Colonic mucosa (tissue), 4 donors: Measurements from ENCODE around the gene FLOT1. TPM values are rescaled to one million over a fixed set of nuclear protein-coding genes. Genes with fewer than 3 reads are reported as not detected.

Experiments
- DNase-seq: peaks from one replicate; pipeline ENCODE4 v3.0.0-alpha.2; 2020
- H3K27ac ChIP-seq: fragments of 200-600 bp; one replicate; pipeline ENCODE4 v1.8.0; 2021
- H3K27me3 ChIP-seq: fragments of 200-600 bp; one replicate; pipeline ENCODE4 v1.8.0; 2021
- H3K36me3 ChIP-seq: fragments of 200-600 bp; one replicate; pipeline ENCODE4 v1.8.0; 2021
- H3K4me1 ChIP-seq: fragments of 200-600 bp; one replicate; pipeline ENCODE4 v1.8.0; 2021; ENCODE audit warnings: mild to moderate bottlenecking
- H3K4me3 ChIP-seq: fragments of 200-600 bp; one replicate; pipeline ENCODE4 v1.8.0; 2021
- H3K9ac ChIP-seq, 2 donors: one replicate each; pipeline ENCODE4 v1.7.0; 2013; ENCODE audit warnings: control low read depth in 2 of 2, low read depth in 2 of 2, low read length in 2 of 2
- H3K9me3 ChIP-seq: fragments of 200-600 bp; one replicate; pipeline ENCODE4 v1.8.0; 2021
- CTCF ChIP-seq: fragments of 200-600 bp; IDR thresholded peaks from one replicate; pipeline ENCODE4 v1.8.0; 2022; ENCODE audit warnings: antibody characterized with exemption, mild to moderate bottlenecking
- intact Hi-C: fragments of 100-400 bp; cut with DNase I; formaldehyde crosslinking; loops from one replicate; pipeline ENCODE4 v1.14.1; 2022
- total RNA-seq, 2 donors: library from RNA; stranded (reverse); fragmentation: NEBNext Ultra II Directional in 1 of 2; extraction: Animal tissue kit (Norgen Biotek cat#: 25700) in 1 of 2; gene quantifications; one replicate each; pipeline ENCODE4 v1.2.1, GENCODE V29; 2021
- donor health status: healthy.
- donor health status: DM: no; HTN: no; CAD: no.
- donor health status: DM: no; HTN: no; CAD: no.

Gene FLOT1
- total RNA-seq, 2 donors from 2014 or later: 130 to 158 TPM

- intact Hi-C loops: loop anchor here (1.0 to 2.0 kb wide), 2 partner anchors 43 to 52 kb away; no protein-coding TSS in a partner anchor
- Histone ChIP-seq H3K4me1 (peaks cover 4% of the 10 kb centered on the region), H3K4me3 (peak overlapping the region; percentile 53), H3K9ac (peak overlapping the region; percentile 3 to 48), H3K27me3 (no peaks in the 10 kb centered on the region), H3K9me3 (no peaks in the 10 kb centered on the region), H3K27ac (peak overlapping the region; percentile 84), H3K36me3 (peaks cover 6% of the 10 kb centered on the region)
- DNase-seq: peak; percentile 91
- TF ChIP-seq CTCF: peak; percentile 85
Measured at GRCh38 chr6:30678964-30679726, 63.3 kb downstream of the FLOT1 start.

Other genes starting within 250 kb of the FLOT1 start
- 10 to 100 TPM; 42.2 to 49.3 TPM for gene GNL1, start 186.2 kb downstream of the FLOT1 start, total RNA-seq
- 1 to 10 TPM; 3.9 to 7.2 TPM for gene PRR3, start 185.4 kb downstream of the FLOT1 start, total RNA-seq
- 10 to 100 TPM; 43.6 to 61.3 TPM for gene ABCF1, start 171.2 kb downstream of the FLOT1 start, total RNA-seq
- 10 to 100 TPM; 46.9 to 78.2 TPM for gene PPP1R10, start 125.4 kb downstream of the FLOT1 start, total RNA-seq
- 10 to 100 TPM; 63.6 to 70.3 TPM for gene MRPS18B, start 124.8 kb downstream of the FLOT1 start, total RNA-seq
- 10 to 100 TPM; 11.5 to 15.9 TPM for gene ATAT1, start 115.8 kb downstream of the FLOT1 start, total RNA-seq
- 10 to 100 TPM; 71.3 to 83.3 TPM for gene C6orf136, start 95.6 kb downstream of the FLOT1 start, total RNA-seq
- 10 to 100 TPM; 25.9 to 35.1 TPM for gene DHX16, start 69.7 kb downstream of the FLOT1 start, total RNA-seq
- 10 to 100 TPM in 1 of 2 donors, 1 to 10 TPM in 1; 8.3 to 22.8 TPM for gene PPP1R18, start 56.0 kb downstream of the FLOT1 start, total RNA-seq
- gene NRM, start 51.7 kb downstream of the FLOT1 start, total RNA-seq: 10 to 100 TPM in 1 of 2 donors, 1 to 10 TPM in 1; 7.4 to 19.2 TPM
- gene MDC1, start 25.4 kb downstream of the FLOT1 start, total RNA-seq: 10 to 100 TPM; 14.0 to 59.0 TPM
- 100 to 1,000 TPM; 213 to 605 TPM for gene TUBB, start 22.3 kb downstream of the FLOT1 start, total RNA-seq
- 10 to 100 TPM; 47.2 to 92.8 TPM for gene IER3, start 1.9 kb upstream of the FLOT1 start, total RNA-seq
- gene DDR1, start 141.8 kb upstream of the FLOT1 start, total RNA-seq: 100 to 1,000 TPM; 261 to 267 TPM
- 10 to 100 TPM; 15.8 to 25.7 TPM for gene GTF2H4, start 165.5 kb upstream of the FLOT1 start, total RNA-seq
- 10 to 100 TPM; 27.5 to 55.6 TPM for gene VARS2, start 171.6 kb upstream of the FLOT1 start, total RNA-seq
- 1 to 10 TPM in 1 of 2 donors, not detected in 1; 1.3 TPM for gene SFTA2, start 189.5 kb upstream of the FLOT1 start, total RNA-seq
- under 1 TPM in 1 of 2 donors, not detected in 1; 0.30 TPM for gene MUCL3, start 198.3 kb upstream of the FLOT1 start, total RNA-seq
- gene MUC21, start 241.0 kb upstream of the FLOT1 start, total RNA-seq: not detected